ENCODE measurements around the gene MB. TPM values are rescaled to one million over a fixed set of nuclear protein-coding genes. Genes with fewer than 3 reads are reported as not detected.

MB gene
- polyA plus RNA-seq, 4 donors, result 0.21 TPM; not detected in 3

- DNase-seq (ENCODE audit: low read depth in 4 of 4, low spot score in 2 of 4), result no peak
These were observed 17.8 kb downstream of the MB start for GRCh38 chr22:35599364-35599763.

- no peak for DNase-seq (ENCODE audit: low read depth in 4 of 4, low spot score in 2 of 4)
These were observed 18.8 kb downstream of the MB start for GRCh38 chr22:35598396-35598710.

- DNase-seq (ENCODE audit: low read depth in 4 of 4, low spot score in 2 of 4), result no peak
These were observed 19.3 kb downstream of the MB start for GRCh38 chr22:35597692-35598395.

GRCh38 chr22:35596821-35597220 is 20.3 kb downstream of the MB start:
- DNase-seq (ENCODE audit: low read depth in 4 of 4, low spot score in 2 of 4), result no peak

- no peak for DNase-seq (ENCODE audit: low read depth in 4 of 4, low spot score in 2 of 4)
These were observed 22.4 kb downstream of the MB start for GRCh38 chr22:35594686-35595085.

GRCh38 chr22:35593891-35594470 is 23.1 kb downstream of the MB start:
- no peak for DNase-seq (ENCODE audit: low read depth in 4 of 4, low spot score in 2 of 4)

- no peak for DNase-seq (ENCODE audit: low read depth in 4 of 4, low spot score in 2 of 4)
These were observed 23.8 kb downstream of the MB start for GRCh38 chr22:35593071-35593890.

GRCh38 chr22:35592418-35592967 is 24.6 kb downstream of the MB start:
- DNase-seq (ENCODE audit: low read depth in 4 of 4, low spot score in 2 of 4), result no peak

- no peak for DNase-seq (ENCODE audit: low read depth in 4 of 4, low spot score in 2 of 4)
These were observed 25.3 kb downstream of the MB start for GRCh38 chr22:35591714-35592417.

GRCh38 chr22:35590634-35591295 is 26.4 kb downstream of the MB start:
- no peak for DNase-seq (ENCODE audit: low read depth in 4 of 4, low spot score in 2 of 4)

- no peak for DNase-seq (ENCODE audit: low read depth in 4 of 4, low spot score in 2 of 4)
These were observed 27.4 kb downstream of the MB start for GRCh38 chr22:35589756-35590093.

GRCh38 chr22:35589071-35589755 is 27.9 kb downstream of the MB start:
- DNase-seq (ENCODE audit: low read depth in 4 of 4, low spot score in 2 of 4), result no peak

- no peak for DNase-seq (ENCODE audit: low read depth in 4 of 4, low spot score in 2 of 4)
These were observed 29.2 kb downstream of the MB start for GRCh38 chr22:35587896-35588295.

- DNase-seq (ENCODE audit: low read depth in 4 of 4, low spot score in 2 of 4), result no peak
These were observed 29.7 kb downstream of the MB start for GRCh38 chr22:35587447-35587870.

GRCh38 chr22:35586771-35587170 is 30.4 kb downstream of the MB start:
- DNase-seq (ENCODE audit: low read depth in 4 of 4, low spot score in 2 of 4), result no peak

GRCh38 chr22:35582861-35583670 is 34.1 kb downstream of the MB start:
- peak in 2 of 4 donors; percentile 34 to 40 for DNase-seq (ENCODE audit: low read depth in 4 of 4, low spot score in 2 of 4)

GRCh38 chr22:35582218-35582860 is 34.8 kb downstream of the MB start:
- DNase-seq (ENCODE audit: low read depth in 4 of 4, low spot score in 2 of 4), result no peak

GRCh38 chr22:35581023-35581413 is 36.1 kb downstream of the MB start:
- DNase-seq (ENCODE audit: low read depth in 4 of 4, low spot score in 2 of 4), result no peak
